Smooth muscle cell (in vitro differentiated cells): ENCODE data around the gene SMYD4. TPM values are rescaled to one million over a fixed set of nuclear protein-coding genes. Genes with fewer than 3 reads are reported as not detected.

Source experiments
- DNase-seq: peaks from one replicate; lab custom pipeline; 2025; ENCODE audit not compliant: unreplicated experiment; lab: John Stamatoyannopoulos, UW
- H2AFZ ChIP-seq: fragments of 200-600 bp; sonication (generic); 2 replicates; pipeline ENCODE4 v1.6.0; 2016; ENCODE audit warnings: antibody characterized with exemption, low read depth, mild to moderate bottlenecking
- H3F3A ChIP-seq: fragments of 200-600 bp; sonication (generic); 2 replicates; pipeline ENCODE4 v1.6.0; 2017; ENCODE audit warnings: antibody characterized with exemption, low read depth
- H3K27ac ChIP-seq: fragments of 200-600 bp; sonication (generic); 2 replicates; pipeline ENCODE4 v1.5.1; 2016; ENCODE audit warnings: low read depth, mild to moderate bottlenecking
- H3K27me3 ChIP-seq: fragments of 200-600 bp; sonication (generic); 2 replicates; pipeline ENCODE4 v1.6.1; 2016; ENCODE audit warnings: low read depth, mild to moderate bottlenecking
- H3K36me3 ChIP-seq: fragments of 200-600 bp; sonication (generic); 2 replicates; pipeline ENCODE4 v1.5.1; 2016; ENCODE audit warnings: low read depth
- H3K4me1 ChIP-seq: fragments of 200-600 bp; sonication (generic); 2 replicates; pipeline ENCODE4 v1.5.1; 2016; ENCODE audit warnings: low read depth
- H3K4me2 ChIP-seq: fragments of 200-600 bp; sonication (generic); 2 replicates; pipeline ENCODE4 v1.6.0; 2016; ENCODE audit warnings: mild to moderate bottlenecking
- H3K4me3 ChIP-seq: fragments of 200-600 bp; sonication (generic); 2 replicates; pipeline ENCODE4 v1.5.1; 2016; ENCODE audit warnings: mild to moderate bottlenecking
- H3K79me2 ChIP-seq: fragments of 200-600 bp; sonication (generic); 2 replicates; pipeline ENCODE4 v1.6.0; 2016; ENCODE audit warnings: low read depth, mild to moderate bottlenecking
- H3K9ac ChIP-seq: fragments of 200-600 bp; sonication (generic); 2 replicates; pipeline ENCODE4 v1.6.0; 2016; ENCODE audit warnings: low read depth
- H3K9me3 ChIP-seq: fragments of 200-600 bp; sonication (generic); replicated peaks from 2 replicates; pipeline ENCODE4 v1.5.1; 2016; ENCODE audit warnings: low read depth
- H4K20me1 ChIP-seq: fragments of 200-600 bp; sonication (generic); 2 replicates; pipeline ENCODE4 v1.6.0; 2016; ENCODE audit warnings: low read depth
- CTCF ChIP-seq: fragments of 200-600 bp; sonication (generic); IDR thresholded peaks from 2 replicates; pipeline ENCODE4 v1.5.1; 2017; ENCODE audit warnings: borderline replicate concordance, mild to moderate bottlenecking, antibody characterized with exemption; ENCODE audit not compliant: insufficient read depth, poor library complexity, severe bottlenecking
- WGBS: methylation state at CpG from one replicate; pipeline ENCODE4 v1.1.7; 2016; ENCODE audit warnings: low lambda C conversion rate; 5-methylcytosine and 5-hydroxymethylcytosine counted together
- polyA plus RNA-seq: library from polyadenylated mRNA; unstranded; fragments of >200 nt; fragmentation: Nextera tagmentation; extraction: Ambion mirVana; gene quantifications from 2 replicates; pipeline ENCODE4 v1.2.1, GENCODE V29; 2016
- total RNA-seq: library from RNA; depleted of rRNA; stranded (reverse); fragments of >200 nt; gene quantifications from 2 replicates; pipeline ENCODE4 v1.2.3, GENCODE V29; 2014

The SMYD4 gene
- total and polyA plus RNA-seq, 2 experiments from 2014 or later: 9.5 to 11.1 TPM

- H4K20me1 ChIP-seq: no peaks in the 10 kb centered on the region
- no peak overlapping the region for H3K4me2 ChIP-seq
- no peak overlapping the region for H2AFZ ChIP-seq
- TF ChIP-seq CTCF: no peak
- no peaks in the 10 kb centered on the region for H3K9me3 ChIP-seq
- no peak overlapping the region for H3K4me3 ChIP-seq
- no peak for DNase-seq
- no peaks in the 10 kb centered on the region for H3K79me2 ChIP-seq
- H3K27me3 ChIP-seq: no peaks in the 10 kb centered on the region
- no peaks in the 10 kb centered on the region for H3F3A ChIP-seq
- 95% methylated on average over 8 of the region's 15 CpGs for WGBS
- H3K9ac ChIP-seq: no peak overlapping the region
- H3K27ac ChIP-seq: no peak overlapping the region
- peaks cover 3% of the 10 kb centered on the region for H3K4me1 ChIP-seq
- H3K36me3 ChIP-seq: no peaks in the 10 kb centered on the region
These were observed 99.8 kb downstream of the SMYD4 start for GRCh38 chr17:1729966-1730325.

Other genes with a start within 250 kb of the SMYD4 start
- 3.8 and 4.4 TPM in 2 replicates for gene SLC43A2, start 201.1 kb downstream of the SMYD4 start, total RNA-seq
- 5.3 and 7.1 TPM in 2 replicates for gene SLC43A2, start 201.1 kb downstream of the SMYD4 start, polyA plus RNA-seq
- gene SCARF1, start 184.2 kb downstream of the SMYD4 start, total RNA-seq: 0.45 and 0.63 TPM in 2 replicates
- 0.11 and 0.65 TPM in 2 replicates for gene SCARF1, start 184.2 kb downstream of the SMYD4 start, polyA plus RNA-seq
- gene RILP, start 180.0 kb downstream of the SMYD4 start, total RNA-seq: 5.1 and 8.4 TPM in 2 replicates
- gene RILP, start 180.0 kb downstream of the SMYD4 start, polyA plus RNA-seq: 7.4 and 7.7 TPM in 2 replicates
- gene PRPF8, start 145.0 kb downstream of the SMYD4 start, total RNA-seq: 99.7 and 111 TPM in 2 replicates
- 129 and 135 TPM in 2 replicates for gene PRPF8, start 145.0 kb downstream of the SMYD4 start, polyA plus RNA-seq
- 2.5 and 3.4 TPM in 2 replicates for gene TLCD2, start 119.5 kb downstream of the SMYD4 start, total RNA-seq
- gene TLCD2, start 119.5 kb downstream of the SMYD4 start, polyA plus RNA-seq: 1.9 and 3.6 TPM in 2 replicates
- 5.6 and 5.7 TPM in 2 replicates for gene WDR81, start 105.2 kb downstream of the SMYD4 start, total RNA-seq
- gene WDR81, start 105.2 kb downstream of the SMYD4 start, polyA plus RNA-seq: 9.7 TPM in 2 replicates
- gene SERPINF2, start 87.0 kb downstream of the SMYD4 start, total RNA-seq: 0.18 and 0.36 TPM in 2 replicates
- gene SERPINF2, start 87.0 kb downstream of the SMYD4 start, polyA plus RNA-seq: 0.22 and 0.66 TPM in 2 replicates
- gene SERPINF1, start 67.8 kb downstream of the SMYD4 start, total RNA-seq: 645 and 778 TPM in 2 replicates
- 370 and 498 TPM in 2 replicates for gene SERPINF1, start 67.8 kb downstream of the SMYD4 start, polyA plus RNA-seq
- 25.2 and 29.6 TPM in 2 replicates for gene RPA1, start 103 bp upstream of the SMYD4 start, total RNA-seq
- gene RPA1, start 103 bp upstream of the SMYD4 start, polyA plus RNA-seq: 37.8 and 46.3 TPM in 2 replicates
- gene RTN4RL1, start 195.4 kb upstream of the SMYD4 start, total RNA-seq: not detected in 2 replicates
- not detected in 2 replicates for gene RTN4RL1, start 195.4 kb upstream of the SMYD4 start, polyA plus RNA-seq
- 15.9 and 18.1 TPM in 2 replicates for gene DPH1, start 200.3 kb upstream of the SMYD4 start, total RNA-seq
- gene DPH1, start 200.3 kb upstream of the SMYD4 start, polyA plus RNA-seq: 33.6 and 46.6 TPM in 2 replicates
- 42.6 and 46.7 TPM in 2 replicates for gene OVCA2, start 212.1 kb upstream of the SMYD4 start, total RNA-seq
- 47.6 and 59.5 TPM in 2 replicates for gene OVCA2, start 212.1 kb upstream of the SMYD4 start, polyA plus RNA-seq
- gene HIC1, start 225.2 kb upstream of the SMYD4 start, total RNA-seq: 2.6 and 2.9 TPM in 2 replicates
- 3.5 and 5.2 TPM in 2 replicates for gene HIC1, start 225.2 kb upstream of the SMYD4 start, polyA plus RNA-seq